COR-L47 (cell line): ENCODE measurements around the gene PUS1.
A peak's percentile ranks its signal among the peaks of the same experiment; 100 is the strongest.
"Not testable (repeated sequence)": the region's sequence is repeated elsewhere in the genome, so short reads cannot be mapped to it uniquely, and the experiment has no call there.

Experiments
- DNase-seq: peaks from one replicate; lab custom pipeline; 2025; lab: John Stamatoyannopoulos, UW

PUS1 gene

DNA sequence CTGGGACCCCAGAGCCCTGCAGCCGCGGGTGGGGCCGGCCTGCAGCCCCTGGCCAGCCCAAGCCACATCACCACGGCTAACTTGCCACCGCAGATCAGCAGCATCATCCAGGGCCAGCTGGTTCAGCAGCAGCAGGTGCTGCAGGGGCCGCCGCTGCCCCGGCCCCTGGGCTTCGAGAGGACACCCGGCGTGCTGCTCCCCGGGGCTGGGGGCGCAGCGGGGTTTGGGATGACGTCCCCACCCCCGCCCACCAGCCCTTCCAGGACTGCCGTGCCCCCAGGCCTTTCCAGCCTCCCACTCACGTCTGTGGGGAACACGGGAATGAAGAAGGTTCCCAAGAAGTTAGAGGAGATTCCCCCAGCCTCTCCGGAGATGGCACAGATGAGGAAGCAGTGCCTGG, 32.3 kb downstream of the PUS1 start:
- DNase-seq: not testable (repeated sequence)

GRCh38 chr12:131962069-131962468, 33.0 kb downstream of the PUS1 start:
- no peak for DNase-seq

DNA sequence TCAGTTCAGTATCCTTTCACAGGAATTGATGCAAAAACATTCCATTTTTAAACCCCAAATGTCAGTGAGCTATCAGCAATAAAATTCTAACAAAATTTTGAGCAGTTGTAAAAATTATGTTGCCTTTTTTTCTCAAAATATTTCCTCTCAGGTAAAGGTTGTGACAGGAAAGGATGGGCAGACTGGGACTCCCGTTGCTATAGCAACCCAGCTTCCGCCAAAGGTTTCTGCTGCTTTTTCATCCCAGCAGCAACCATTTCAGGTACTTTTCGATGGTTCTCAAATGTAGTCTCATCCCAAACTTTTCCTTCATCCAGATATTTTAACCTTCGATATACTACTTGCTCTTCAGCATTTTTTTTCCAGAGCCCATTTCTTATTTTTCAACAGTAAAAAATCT, 34.3 kb downstream of the PUS1 start:
- DNase-seq: no peak

DNA sequence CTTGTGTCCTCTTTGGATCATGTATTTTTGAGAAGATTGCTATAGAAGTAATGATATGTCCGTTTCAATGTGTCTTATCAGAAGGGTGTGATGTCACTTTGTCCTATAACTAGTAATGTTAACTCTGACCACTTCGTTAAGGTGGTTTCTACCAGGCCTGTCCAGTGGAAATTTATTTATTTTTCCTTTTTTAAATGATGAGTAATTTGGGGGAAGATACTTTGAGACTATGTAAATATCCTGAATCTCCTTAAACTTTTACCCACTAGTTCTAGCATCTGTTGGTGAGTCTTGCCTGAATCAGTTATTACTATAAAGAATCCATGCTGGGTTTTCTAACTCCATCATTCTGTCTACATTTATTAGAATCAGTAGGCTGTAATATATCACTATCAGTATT, 36.0 kb downstream of the PUS1 start:
- DNase-seq: no peak

DNA sequence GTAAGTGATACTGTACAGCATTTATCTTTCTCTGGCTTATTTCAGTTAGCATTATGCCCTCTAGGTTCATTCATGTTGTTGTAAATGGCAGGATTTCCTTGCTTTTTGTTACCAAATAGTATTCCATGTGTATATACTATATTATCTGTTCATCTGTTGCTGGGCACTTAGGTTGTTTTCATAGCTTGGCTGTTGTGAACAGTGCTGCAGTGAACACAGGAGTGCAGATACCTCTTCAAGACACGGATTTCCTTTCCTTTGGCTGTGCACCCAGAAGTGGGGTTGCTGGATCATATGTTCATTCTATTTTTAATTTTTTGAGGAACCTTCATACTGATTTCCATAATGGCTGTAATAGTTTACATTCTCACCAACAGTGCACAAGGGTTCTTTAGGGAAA, 42.1 kb downstream of the PUS1 start:
- DNase-seq: no peak

- no peak for DNase-seq
Observed at GRCh38 chr12:131975228-131975627, 46.2 kb downstream of the PUS1 start.

DNA sequence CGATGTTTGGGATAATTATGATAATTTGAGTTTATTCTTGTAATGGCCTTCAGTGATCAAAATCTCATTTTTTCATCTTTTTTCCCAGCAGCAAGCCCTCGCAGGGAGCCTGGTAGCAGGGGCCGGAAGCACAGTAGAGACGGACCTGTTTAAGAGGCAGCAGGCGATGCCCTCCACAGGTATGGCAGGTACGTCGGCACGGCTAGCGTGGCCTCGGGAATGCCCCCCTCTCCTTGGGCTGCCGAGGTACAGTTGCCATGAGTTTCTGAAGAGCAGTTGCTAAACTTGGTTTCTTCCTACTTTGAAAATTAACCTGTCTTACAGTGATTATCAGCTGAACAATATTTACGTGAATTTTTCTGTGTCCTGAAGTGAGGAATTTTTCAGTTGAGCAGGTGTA, 50.5 kb downstream of the PUS1 start:
- no peak for DNase-seq

- DNase-seq: no peak
Observed at GRCh38 chr12:131980263-131980662, 51.2 kb downstream of the PUS1 start.

DNA sequence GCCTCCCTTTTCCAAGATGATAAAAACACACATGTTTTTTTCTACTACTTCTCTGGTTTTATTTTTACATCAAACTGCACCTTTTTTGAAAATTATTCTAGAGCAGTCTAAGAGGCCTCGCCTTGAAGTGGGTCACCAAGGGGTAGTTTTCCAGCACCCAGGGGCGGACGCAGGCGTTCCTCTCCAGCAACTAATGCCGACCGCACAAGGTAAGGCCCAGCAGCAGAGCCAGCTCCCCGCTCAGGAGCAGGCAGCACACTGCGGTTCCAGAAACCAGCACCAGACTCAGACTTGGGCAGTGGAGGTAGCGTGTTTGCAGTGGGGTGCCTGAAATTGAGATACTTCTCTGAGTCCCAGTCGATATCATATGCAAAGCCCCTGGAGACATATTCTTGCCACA, 52.3 kb downstream of the PUS1 start:
- no peak for DNase-seq

GRCh38 chr12:131982041-131982440, 53.0 kb downstream of the PUS1 start:
- no peak for DNase-seq

GRCh38 chr12:131983026-131983425, 54.0 kb downstream of the PUS1 start:
- no peak for DNase-seq

DNA sequence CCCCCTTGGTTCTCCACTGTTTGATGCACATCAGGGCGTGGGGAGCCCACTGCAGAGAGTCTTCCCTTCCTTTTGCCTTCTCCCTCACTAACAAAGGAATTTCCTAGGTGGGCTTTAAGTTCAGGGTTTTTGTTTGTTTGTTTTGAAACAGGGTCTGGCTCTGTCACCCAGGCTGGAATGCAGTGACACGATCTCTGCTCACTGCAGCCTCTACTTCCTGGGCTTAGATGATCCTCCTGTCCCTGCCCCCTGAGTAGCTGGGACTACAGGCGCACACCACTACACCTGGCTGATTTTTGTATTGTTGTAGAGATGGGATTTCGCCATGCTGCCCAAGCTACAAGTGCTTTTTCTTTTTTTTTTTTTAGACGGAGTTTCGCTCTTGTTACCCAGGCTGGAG, 54.5 kb downstream of the PUS1 start:
- DNase-seq: no peak

DNA sequence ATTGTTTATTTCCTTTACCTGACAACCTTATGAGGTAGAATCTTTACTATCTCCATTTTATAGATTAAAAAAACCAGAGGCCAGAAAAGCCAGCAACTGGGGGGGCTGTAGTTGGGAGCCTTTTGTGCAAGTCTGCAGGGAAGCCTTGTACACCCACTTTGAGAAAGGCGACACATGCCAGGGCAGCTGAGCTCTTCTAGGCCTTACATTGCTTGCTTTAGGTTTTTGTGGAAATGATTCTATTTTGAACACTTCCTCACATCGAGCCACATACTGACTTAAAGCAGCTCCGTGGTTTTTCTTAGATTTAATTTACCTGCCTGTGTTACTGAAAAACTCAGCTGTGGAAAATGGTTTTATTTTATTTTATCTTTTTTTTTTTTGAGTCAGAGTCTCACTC, 55.3 kb downstream of the PUS1 start:
- DNase-seq: no peak

DNA sequence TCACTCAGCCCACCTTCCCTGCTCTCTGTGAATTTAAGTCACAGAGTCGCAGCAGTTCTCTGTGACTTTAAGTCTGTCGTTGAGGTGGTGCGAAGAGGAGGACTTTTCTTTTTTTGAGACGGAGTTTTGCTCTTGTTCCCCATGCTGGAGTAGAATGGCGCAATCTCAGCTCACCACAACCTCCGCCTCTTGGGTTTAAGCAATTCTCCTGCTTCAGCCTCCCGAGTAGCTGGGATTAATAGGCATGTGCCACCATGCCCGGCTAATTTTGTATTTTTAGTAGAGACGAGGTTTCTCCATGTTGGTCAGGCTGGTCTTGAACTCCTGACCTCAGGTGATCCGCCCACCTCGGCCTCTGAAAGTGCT, 56.4 kb downstream of the PUS1 start:
- DNase-seq: not testable (repeated sequence)

- DNase-seq: no peak
Observed at GRCh38 chr12:131986361-131986760, 57.3 kb downstream of the PUS1 start.

DNA sequence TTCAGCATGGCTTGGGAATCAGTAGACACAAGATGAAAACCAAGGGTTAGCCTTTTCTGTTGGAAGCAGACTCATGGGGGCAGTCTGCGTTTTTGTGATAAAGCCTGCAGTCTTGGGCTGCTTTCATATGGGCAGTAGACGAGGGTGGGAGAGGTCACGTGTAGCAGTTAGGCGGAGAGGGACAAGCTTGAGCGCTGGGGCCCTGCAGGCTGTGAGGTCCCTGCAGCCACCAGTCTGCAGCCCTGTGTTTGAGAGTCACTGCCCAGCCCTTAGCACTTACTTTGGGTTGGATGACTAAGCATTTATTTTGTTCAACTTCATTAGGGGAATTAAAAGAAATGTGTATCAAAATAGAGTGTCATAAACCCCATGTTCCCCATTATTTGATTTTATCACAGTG, 57.8 kb downstream of the PUS1 start:
- no peak for DNase-seq

- no peak for DNase-seq
Observed at GRCh38 chr12:131987552-131987951, 58.5 kb downstream of the PUS1 start.

DNA sequence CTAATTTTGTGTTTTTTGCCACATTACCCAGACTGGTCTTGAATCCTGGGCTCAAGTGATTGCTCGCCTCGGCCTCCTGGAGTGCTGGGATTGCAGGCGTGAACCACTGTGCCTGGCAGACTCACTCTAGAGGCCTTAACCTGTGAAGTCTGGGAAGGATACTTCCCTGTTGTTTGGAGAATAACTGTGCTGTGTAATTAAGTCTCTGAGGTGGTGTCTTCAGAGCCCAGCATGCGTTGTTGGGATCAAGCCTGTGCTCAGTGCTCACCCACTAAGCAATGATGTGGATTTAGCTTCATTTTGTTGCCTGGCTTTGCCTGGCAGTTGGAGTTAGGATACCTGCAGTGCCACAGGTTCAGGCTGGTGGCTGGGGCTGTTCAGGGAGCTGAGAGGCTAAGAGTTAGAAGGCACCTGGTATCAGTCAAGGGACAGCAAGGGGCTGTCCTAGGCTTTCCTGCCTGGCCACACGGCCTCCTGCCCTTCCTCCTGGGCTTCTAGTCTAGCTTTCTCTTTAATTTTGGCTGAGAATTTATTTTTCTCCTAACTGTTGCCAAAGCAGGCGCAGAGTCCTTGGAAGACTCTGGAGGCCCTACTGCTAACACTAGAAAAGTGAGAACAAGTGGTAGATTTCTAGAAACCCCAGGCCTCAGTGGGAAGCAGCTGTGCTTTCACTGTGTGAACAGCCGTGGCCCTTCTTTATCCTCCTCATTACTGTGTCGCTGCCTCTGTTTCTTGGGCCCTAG, 59.1 kb downstream of the PUS1 start:
- no peak for DNase-seq

DNA sequence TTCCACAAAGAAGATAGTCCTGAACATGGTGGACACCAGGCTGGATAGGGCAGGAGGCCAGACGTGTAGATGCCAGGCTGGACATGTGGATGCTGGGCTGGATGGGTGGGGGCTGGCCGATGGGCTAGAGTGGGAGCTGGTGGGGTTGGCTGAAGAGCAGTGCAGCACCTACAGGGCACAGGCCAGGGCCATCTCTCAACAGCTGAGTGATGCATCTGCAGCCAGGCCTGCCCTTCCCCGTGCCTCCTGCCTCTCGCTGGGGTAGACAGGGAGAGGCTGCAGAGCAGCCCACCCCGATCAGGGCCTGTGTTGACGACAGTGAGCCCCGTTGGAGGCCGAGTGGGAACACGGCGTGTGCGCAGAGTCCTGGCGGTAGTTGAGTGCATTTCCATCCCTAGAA, 59.9 kb downstream of the PUS1 start:
- DNase-seq: no peak

DNA sequence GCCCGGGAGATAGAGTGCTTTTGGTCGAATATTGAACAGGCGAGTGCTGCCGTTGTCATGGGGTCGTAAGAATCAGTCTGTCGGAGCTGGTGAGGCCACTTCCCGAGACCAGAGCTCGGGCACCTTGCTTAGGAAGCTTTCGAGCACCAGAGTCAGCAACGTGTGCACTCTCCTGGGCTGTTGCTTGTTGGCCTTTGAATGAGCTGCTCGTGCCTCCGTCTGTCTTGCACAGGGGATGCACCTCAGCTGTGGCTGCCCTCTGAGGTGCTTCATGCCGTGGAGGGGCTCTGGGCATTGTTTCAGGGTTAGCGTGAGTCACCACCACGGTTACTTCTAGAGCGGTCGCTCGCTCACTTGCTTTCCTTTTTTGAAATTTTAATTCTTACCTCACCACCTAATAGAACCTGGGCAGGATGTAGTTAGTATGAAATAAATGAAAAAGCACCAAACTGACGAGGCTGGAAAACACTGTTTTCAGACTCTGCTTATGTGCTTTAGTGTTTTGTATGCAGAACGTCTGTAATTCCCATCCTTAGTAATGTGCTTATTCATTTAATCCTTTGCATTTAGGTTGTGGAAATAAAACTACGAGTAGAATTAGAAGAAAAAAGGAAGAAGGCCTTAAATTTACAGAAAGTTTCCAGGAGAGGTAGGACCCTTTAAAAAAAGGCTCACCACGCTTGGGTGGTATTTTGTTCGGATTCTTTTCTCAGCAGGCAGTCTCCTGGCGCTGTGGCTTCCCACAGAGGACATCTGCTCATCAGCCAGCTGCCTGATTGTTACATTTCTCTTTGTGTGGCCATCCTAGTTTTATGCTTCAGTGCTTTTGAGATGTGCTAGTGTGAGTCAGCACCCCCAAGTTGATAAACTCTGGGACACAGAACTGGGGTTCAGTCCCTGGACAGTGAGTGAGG, 61.2 kb downstream of the PUS1 start:
- peak; percentile 53 for DNase-seq

GRCh38 chr12:131990980-131991305, 61.9 kb downstream of the PUS1 start:
- no peak for DNase-seq

GRCh38 chr12:131991816-131992430, 62.8 kb downstream of the PUS1 start:
- DNase-seq: no peak

- DNase-seq: no peak
Observed at GRCh38 chr12:131994589-131994988, 65.5 kb downstream of the PUS1 start.
